Measurements from ENCODE around the gene TTC21A.

GRCh38 chr3:39114456-39114855 is 7.0 kb downstream of the TTC21A start:
- TF ChIP-seq EZH2phosphoT487 (IDR thresholded peaks at IDR 0.05; ENCODE audit: unreplicated experiment) (no peak), CTCF (conservative IDR thresholded peaks at IDR 0.05; ENCODE audit: low read depth in 2 of 2) (no peak), EZH2 (IDR thresholded peaks at IDR 0.05; ENCODE audit: low read depth, unreplicated experiment) (no peak), POLR2AphosphoS5 (IDR thresholded peaks at IDR 0.05; ENCODE audit: low read depth) (no peak)

All from GM23338 (cell line).